NCI-H146 treated with DMSO at 0.1 percent for 48 hours (cell line): ENCODE measurements around the gene DENND6A.
"Not testable (repeated sequence)": the region's sequence is repeated elsewhere in the genome, so short reads cannot be mapped to it uniquely, and the experiment has no call there.

Experiments used
- DNase-seq: peaks from one replicate; lab custom pipeline; 2025; ENCODE audit not compliant: unreplicated experiment; lab: John Stamatoyannopoulos, UW

The DENND6A gene

DNA sequence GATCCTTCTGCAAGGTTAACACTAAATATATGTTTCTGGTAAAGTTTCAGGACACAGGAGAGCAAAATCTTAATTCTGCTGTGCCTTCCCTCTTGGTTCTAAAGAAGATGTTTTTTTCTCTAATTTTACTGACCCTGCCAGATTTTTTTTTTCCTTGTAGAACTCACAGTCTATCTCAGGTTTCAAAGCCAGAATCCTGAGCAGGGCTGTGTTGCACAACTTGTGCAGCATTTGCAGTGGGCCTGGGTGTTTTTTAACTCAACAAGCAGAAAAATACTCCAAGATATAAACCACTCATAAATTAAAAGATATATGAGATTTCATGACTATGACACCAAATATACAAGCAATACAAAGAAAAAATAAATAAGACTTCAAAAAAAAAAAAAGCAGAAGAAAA is 55.5 kb downstream of the DENND6A start:
- DNase-seq = no peak

DNA sequence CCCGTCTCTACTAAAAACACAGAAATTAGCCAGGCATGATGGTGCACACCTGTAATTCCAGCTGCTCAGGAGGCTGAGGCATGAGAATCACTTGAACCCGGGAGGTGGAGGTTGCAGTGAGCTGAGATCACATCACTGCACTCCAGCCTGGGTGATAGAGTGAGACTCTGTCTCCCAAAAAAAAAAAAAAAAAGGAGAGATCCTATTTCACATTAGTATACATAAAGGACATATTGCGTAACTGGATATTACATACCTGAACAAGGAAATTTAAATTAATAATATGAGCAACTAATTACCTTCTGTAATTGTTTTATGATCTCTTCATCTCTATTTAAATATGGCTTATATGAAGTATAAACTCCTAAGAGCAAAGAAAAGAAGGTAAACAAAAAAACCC is 58.6 kb downstream of the DENND6A start:
- DNase-seq = not testable (repeated sequence)

DNA sequence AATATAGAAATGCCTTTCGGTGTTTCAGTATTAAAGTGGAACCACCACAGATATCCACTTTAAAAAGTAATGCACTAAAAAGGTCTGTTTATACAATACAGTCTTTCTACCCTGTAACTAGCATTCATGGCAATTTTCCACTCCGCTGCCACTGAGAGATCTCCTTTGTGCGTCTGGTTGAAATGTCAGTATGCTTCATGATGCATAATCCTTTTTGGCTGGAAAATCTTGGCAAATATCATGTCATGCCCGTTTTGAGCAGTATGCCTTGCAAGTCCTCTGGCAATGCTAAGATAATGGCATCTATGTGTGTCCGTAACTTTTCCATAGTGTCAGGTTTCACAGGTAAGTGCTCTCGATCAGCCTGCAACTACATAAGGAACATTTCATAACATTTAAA is 64.9 kb downstream of the DENND6A start:
- DNase-seq = no peak

DNA sequence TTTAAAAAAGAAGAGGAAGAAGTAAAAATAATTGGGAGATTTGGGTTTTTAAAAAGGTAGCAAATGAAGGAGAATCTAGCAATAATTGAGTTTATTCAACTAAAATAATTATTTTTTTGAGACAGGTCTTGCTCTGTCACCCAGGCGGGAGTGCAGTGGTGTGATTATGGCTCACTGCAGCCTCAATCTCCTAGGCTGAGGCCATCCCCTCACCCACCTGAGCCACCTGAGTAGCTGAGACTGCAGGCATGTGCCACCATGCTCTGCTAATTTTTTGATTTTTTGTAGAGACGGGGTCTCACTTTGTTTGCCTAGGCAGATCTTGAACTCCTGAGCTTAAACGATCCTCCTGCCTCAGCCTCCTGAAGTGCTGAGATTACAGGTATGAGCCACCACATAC is 68.1 kb downstream of the DENND6A start:
- no peak for DNase-seq

DNA sequence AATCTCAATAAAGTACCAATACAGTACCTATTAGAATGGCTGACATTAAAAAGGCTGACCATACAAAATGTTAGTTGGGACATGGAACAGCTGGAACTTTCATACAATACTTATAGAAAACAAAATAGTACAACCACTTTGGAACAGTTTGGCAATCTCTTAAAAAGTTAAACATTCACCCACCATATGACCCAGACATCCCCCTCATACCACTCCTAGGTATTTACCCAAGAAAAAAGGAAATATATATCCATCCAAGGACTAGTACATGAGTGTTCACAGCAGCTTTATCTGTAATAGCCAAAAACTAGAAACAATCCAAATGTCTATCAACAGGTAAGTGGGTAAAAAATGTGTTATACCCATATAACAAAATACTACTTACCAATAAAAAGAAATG is 70.5 kb downstream of the DENND6A start:
- DNase-seq = no peak

DNA sequence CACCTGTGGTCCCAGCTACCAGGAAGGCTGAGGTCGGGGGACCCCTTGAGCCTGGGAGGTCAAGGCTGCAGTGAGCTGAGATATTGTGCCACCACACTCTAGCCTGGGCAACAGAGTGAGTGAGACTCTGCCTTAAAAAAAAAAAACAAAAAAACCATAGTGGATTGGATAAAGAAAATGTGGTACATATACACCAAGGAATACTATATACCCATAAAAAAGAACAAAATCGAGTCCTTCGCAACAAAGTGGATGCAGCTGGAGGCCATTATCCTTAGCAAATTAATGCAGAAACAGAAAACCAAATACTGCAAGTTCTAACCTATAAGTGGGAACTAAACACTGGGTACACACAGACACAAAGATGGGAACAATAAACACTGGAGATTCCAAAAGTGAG is 75.1 kb downstream of the DENND6A start:
- no peak for DNase-seq

DNA sequence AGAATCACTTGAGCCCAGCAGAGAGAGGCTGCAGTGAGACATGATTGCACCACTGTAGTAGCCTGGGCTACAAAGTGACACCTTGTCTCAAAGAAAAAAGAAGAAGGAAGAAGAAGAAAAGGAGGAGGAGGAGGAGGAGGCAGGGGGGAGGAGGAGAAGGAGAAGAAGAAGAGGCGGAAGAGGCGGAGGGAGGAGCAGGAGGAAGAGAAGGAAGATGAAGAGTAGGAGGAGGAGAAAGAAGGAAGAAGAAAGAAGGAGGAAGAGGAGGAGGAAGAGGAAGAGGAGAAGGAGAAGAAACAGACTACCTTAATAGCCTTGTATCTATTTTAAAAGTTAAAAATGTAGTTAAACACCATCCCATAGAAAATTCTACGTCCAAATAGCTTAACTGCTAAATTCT is 76.6 kb downstream of the DENND6A start:
- no peak for DNase-seq

DNA sequence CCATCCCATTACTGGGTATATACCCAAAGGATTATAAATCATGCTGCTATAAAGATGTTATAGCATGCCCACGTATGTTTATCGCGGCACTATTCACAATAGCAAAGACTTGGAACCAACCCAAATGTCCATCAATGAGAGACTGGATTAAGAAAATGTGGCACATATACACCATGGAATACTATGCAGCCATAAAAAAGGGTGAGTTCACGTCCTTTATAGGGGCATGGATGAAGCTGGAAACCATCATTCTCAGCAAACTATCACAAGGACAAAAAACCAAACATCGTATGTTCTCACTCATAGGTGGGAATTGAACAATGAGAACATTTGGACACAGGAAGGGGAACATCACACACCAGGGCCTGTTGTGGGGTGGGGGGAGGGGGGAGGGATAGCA is 81.0 kb downstream of the DENND6A start:
- not testable (repeated sequence) for DNase-seq

DNA sequence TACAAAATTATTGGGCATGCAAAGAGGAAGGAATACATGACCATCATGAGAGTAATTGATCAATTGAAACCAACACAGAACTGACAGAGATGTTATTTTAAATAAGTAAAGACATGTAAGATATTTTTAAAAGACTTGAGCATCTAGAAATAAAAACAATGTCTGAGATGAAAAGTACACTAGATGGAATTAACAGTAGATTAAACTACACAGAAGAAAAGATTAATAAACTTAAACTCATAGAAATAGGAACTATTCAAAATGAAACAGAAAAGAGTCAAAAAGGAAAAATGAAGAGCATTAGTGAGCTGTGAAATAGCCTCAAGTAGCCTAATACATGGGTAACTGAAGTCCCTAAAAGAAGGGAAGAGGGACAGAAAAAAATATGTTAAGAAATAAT is 87.2 kb downstream of the DENND6A start:
- no peak for DNase-seq

DNA sequence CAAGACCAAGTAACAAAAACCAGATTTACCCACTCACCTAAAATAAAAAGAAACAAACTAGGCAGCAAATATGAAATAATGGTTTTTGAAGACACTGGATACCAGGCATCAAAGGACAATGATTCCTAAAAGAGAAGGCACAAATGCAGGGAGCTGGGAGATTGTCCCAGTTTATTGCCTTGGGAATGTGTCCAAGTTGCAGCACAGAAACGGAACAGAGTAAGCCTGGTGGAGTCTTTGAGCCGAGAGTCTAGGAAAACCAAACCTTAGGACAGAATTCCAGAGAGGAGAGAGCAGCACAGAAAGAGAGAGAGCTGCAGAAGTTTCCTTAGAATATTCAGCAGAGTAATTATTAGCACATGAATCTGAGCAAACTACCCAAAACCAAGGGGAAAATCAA is 87.9 kb downstream of the DENND6A start:
- no peak for DNase-seq

DNA sequence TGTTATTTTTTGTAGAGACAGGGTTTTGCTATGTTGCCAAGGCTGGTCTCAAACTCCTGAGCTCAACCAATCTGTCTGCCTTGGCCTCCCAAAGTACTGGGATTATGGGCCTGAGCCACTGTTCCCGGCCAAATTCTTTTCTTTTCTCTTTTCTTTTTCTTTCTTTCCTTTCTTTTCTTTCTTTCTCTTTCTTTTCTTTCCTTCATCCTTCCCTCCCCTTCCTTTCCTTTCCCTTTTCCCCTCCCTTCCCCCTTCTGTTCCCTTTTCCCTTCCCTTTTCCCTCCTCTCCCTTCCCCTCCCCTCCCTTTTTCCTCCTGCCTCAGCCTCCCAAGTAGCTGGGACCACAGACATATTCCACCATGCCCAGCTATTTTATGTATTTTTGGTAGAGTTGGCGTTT is 92.7 kb downstream of the DENND6A start:
- DNase-seq = no peak

DNA sequence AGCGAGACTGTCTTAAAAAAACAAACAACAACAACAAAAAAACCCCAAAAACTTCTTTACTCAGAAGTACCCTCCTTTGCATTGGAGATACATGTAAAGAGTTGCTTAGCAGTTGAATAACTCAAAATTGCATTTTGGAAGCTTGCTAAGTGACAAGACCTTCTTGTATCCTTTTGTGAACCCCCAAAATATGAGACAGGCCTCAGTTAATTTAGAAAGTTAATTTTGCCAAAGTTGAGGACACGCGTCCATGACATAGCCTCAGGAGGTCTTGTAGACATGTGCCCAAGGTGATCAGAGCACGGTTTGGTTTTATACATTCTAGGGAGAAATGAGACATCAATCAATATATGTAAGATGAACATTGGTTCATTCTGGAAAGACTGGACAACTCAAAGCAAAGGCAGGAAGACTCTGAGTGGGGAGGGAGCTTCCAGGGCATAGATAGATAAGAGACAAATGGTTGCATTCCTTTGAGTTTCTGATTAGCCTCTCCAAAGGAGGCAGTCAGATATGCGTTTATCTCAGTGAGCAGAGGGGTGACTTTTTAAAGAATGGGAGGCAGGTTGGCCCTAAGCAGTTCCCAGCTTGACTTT is 94.0 kb downstream of the DENND6A start:
- DNase-seq = no peak

DNA sequence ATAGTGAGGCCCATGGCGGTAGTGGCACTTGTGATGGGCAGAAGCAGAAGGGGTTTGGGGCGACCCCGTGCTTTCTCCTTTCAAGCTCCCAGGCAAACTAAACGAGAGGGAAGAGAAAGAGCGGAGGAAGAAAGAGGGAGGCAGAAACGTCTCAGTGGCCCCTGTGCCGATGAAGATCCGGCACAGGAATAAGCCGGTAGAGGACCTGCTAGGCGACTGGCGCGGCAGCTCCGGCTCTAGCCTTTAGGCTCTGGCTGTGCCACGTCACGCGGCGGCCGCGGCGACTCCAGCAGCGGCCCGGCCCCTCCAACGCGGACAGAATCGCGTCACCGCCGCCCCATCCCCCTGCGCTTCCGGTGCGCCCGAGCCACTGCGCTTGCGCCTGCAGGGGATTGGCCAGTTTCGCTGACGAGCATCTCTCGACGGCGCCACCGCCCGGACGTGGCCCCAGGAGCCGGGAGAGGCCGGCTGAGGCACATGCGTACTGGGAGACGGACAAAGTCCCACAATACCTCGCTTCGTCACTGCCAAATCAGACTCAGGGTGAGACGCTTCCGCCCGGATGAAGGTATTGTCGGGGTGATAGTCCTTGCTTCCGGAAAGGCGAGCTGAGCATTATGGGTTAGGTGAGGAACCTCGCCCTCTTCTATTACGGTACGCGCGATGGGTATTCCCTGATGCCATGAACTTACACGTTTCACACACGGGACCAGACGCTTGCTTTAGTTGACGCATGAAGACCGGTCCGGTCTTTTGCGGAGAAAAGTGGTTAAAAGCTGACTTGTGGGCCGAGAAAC is 95.6 kb downstream of the DENND6A start, which contains the start of gene ARF4:
Gene ARF4 (minus strand): TSS at position 218 of the 797 bp plus-strand sequence. CDS start 204 bp downstream, at position 14.
- peak; percentile 94 for DNase-seq

DNA sequence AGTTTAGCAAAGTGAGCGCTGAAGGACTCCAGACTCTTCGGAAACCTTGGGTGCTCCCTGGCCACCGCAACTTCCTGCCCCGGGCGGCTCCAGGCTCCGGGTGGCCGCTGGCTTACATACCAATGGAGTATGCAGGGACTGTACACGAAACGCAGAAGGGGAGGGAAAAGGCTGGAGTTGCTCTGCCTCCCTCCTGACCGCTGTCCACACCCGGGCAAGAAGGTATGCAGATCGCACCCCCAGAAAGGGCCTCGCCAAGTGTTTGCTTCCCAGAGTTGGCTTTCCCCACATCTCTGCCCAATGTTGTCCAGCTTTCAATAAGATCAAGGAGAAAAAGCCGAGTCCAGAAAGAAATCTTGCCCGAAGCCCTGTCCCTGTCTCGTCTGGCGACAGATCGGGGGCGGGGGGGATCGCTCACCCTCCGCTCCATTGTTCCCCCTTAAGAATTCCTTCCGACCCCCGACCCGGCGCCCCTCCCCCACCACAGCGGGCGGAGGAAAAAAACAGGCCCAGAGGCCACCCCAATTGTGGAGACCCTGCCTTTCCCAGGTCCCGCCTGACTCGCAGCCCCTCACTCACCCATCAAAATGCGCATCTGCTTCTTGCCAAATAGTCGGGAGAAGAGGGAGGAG is 96.3 kb downstream of the DENND6A start:
- DNase-seq = peak; percentile 15

DNA sequence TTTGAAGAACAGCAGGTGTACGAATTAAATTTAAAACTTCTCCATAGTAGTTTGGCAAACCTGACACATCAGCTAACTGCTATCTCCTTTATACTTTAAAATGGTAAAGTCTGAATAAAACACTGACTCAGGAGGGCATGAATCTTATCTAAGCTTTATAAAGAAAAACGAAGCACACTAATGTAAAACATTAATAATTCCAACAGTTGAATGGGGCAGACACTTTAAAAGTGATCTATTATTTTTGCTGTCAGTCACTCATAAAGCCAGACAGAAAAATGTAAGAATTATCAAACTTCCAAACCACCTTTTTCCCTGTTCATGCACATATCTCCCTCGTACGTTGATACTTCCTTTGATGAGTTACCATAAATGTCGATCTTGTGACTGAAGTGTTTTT is 98.3 kb downstream of the DENND6A start:
- no peak for DNase-seq

DNA sequence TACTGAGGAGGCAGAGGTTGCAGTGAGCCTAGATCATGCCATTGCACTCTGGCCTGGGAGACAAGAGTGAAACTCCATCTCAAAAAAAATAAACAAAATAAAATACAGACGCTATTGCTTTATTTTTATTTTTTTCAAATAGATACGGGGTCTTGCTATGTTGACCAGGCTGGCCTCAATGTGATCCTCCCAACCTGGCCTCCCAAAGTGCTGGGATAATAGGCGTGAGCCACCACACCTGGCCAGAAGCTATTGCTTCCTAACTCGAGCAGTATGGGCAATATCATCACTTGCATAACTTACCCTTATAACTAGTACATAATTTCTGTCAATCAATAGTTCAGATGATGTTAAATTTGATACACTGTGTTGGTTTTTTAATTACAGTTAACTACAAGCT is 98.7 kb downstream of the DENND6A start:
- DNase-seq = no peak

DNA sequence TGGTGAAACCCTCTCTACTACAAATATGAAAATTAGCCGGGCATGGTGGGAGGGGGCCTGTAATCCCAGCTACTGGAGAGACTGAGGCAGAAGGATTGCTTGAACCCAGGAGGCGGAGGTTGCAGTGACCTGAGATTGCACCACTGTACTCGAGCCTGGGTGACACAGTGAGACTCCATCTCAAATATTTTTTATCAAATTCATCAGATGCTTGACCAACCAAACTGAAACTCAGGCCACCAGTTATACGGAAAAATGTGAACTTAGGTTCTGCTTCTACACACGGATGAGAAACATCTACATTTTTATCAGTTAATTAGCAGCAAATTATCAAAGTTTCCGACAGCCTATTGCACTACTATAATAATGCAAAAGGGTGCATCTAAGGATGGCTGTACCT is 100.6 kb downstream of the DENND6A start:
- DNase-seq = no peak

DNA sequence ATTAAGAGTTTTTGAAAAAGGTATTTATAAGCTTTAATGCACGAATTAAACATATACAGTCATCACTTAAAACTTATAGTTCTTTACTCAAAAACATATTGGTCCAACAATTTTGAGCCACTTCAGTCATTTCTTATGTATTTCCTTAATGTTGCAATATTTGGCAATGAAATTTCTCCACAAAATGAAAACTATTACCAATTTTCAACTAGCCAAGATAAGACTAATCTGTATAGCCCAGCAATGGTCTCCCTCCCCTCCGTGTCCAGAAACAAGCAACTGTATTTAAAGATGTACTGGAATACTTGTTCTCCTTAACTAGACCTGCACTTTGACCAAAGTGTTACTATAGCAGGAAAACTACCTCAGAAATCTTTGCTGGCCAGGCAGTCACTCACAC is 105.0 kb downstream of the DENND6A start:
- no peak for DNase-seq

DNA sequence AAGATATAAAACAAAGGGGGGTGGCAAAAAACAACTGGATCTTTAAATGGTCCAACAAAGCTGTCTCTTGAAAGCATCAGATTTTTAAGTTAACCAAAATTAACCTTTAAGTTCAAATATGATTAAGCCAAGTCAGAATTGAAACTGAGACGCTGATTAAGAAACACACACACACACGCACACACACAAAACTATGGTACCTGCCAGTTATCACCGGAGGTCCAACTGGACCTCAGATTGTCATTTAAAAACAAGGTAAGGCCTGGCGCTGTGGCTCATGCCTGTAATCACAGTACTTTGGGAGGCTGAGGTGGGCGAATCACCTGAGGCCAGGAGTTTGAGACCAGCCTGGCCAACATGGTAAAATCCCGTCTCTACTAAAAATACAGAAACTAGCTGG is 106.1 kb downstream of the DENND6A start:
- DNase-seq = no peak

DNA sequence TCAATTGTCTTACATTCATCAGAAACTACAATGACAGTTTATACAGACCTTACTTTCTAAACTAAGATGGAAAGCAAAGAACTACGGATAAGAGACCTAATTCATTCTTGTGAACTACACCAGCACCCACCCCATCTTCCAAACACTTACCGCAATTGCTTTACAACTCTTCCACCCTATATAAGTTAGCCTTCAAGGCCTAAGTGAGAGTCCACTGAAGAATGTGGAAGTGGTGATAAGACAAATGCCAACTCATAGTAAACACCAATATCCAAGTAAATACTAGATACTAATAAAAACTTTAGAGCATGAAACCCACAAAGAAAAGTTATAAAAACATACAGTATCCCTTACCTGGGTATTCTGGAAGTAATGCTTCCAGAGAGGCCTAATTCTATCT is 109.3 kb downstream of the DENND6A start:
- DNase-seq = no peak

DNA sequence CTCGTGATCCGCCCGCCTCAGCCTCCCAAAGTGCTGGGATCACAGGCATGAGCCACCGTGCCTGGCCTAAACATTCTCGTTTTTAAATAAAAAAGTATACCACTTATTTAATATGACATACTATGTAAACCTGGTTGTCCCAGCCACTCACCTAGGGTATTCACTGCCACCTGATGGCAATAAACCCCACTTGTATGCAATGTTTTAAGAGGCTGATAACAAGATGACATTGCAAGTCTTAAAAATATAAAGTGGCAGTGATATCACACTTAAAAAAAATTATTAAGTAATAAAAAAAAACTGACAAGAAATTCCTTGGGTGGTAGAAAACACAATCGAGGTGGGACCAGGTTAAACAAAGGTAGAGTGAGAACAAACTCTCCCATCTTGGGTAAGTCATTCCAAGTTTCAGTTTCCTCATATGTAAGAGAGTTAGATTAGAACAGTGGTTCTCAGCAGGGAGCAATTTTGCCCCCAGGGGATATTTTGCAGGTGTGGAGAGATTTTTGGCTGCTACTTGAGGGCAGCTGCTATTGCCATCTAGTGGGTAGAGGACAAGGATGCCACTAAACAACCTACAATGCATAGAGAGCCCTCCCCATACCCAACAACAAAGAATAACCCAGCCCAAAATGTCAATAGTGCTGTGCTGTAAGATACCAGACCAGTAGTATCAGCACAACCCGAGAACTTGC is 110.3 kb downstream of the DENND6A start:
- peak; percentile 32 for DNase-seq

DNA sequence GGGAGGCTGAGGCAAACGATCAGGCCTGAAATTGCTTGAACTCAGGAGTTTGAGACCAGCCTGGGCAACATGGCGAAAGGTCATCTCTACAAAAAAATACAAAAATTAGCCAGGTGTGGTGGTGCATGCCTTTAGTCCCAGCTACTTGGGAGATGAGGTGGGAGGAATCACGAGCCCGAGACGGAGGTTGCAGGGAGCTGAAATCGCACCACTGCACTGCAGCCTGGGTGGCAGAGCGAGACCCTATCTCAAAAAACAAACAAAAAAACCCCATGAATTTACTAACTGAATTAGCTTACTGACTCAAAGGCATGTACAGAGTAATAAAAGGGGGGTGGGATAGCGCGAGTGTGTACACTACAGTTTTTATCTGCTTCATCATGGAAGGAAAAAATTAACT is 115.1 kb downstream of the DENND6A start:
- DNase-seq = no peak
